GM12878 (cell line): ENCODE results near the gene PASK. TPM values are rescaled to one million over a fixed set of nuclear protein-coding genes. Genes with fewer than 3 reads are reported as not detected.
"Not testable (repeated sequence)": the region's sequence is repeated elsewhere in the genome, so short reads cannot be mapped to it uniquely, and the experiment has no call there.

ENCODE experiments used
- ATAC-seq: fragments of 200-7000 bp; cut with Tn5 transposase; 3 replicates; pipeline ENCODE4 v1.9.1; 2020; ENCODE audit warnings: mild to moderate bottlenecking, moderate library complexity
- BruUV-seq: library from RNA; stranded (reverse); fragments of 400-500 nt; replicated peaks from 2 replicates; lab custom pipeline; 2021; lab: Mats Ljungman, UMichigan
- CTCF ChIA-PET: fragments of 300-600 bp; sonication (Branson Sonifier 250); formaldehyde crosslinking; extraction: SDS; loops from one replicate; lab custom pipeline; 2021; ENCODE audit warnings: inconsistent platforms; lab: Yijun Ruan, JAX
- POLR2A ChIA-PET: fragments of 350-600 bp; formaldehyde crosslinking; extraction: SDS; loops from one replicate; lab custom pipeline; 2021; ENCODE audit warnings: inconsistent platforms; lab: Charles Lee
- RAD21 ChIA-PET: fragments of 300-600 bp; sonication (Branson Sonifier 250); formaldehyde crosslinking; loops from one replicate; lab custom pipeline; 2023; ENCODE audit warnings: antibody characterized with exemption; ENCODE audit not compliant: unreplicated experiment; lab: Charles Lee
- SMC1A ChIA-PET: fragments of 300-600 bp; sonication (Branson Sonifier 250); formaldehyde crosslinking; loops from one replicate; lab custom pipeline; 2023; ENCODE audit not compliant: unreplicated experiment, uncharacterized antibody; lab: Charles Lee
- DNase-seq: peaks from one replicate; pipeline ENCODE4 v3.0.0-alpha.2; 2011; ENCODE audit warnings: low read depth, low spot score
- FAIRE-seq: peaks from 3 replicates; lab custom pipeline; 2011; peaks lifted over from hg19 to GRCh38; lab: Jason Lieb, UNC
- H2AFZ ChIP-seq: 2 replicates; pipeline ENCODE4 v1.6.0; 2011; ENCODE audit warnings: low read depth, low read length, control low read depth; ENCODE audit not compliant: control insufficient read depth
- H3K27ac ChIP-seq: 2 replicates; pipeline ENCODE4 v1.5.1; 2011; ENCODE audit warnings: control low read depth; ENCODE audit not compliant: control insufficient read depth, insufficient read depth
- H3K27me3 ChIP-seq, 2 experiments: replicated peaks in 1 of 2; 2 replicates each; pipeline versions ENCODE4 v1.6.0 to v1.6.1; 2011; ENCODE audit warnings: low read length in 1 of 2; ENCODE audit not compliant: control insufficient read depth in 2 of 2, insufficient read depth in 2 of 2
- H3K36me3 ChIP-seq, 2 experiments: 2 replicates each; pipeline ENCODE4 v1.5.1; 2011; ENCODE audit warnings: low read length in 1 of 2; ENCODE audit not compliant: control insufficient read depth in 2 of 2, insufficient read depth in 2 of 2
- H3K4me1 ChIP-seq: 2 replicates; pipeline ENCODE4 v1.6.1; 2011; ENCODE audit warnings: mild to moderate bottlenecking, low read length, moderate library complexity, mixed read lengths; ENCODE audit not compliant: control insufficient read depth, insufficient read depth
- H3K4me2 ChIP-seq: 2 replicates; pipeline ENCODE4 v1.6.0; 2011; ENCODE audit warnings: control low read depth; ENCODE audit not compliant: control insufficient read depth, insufficient read depth
- H3K4me3 ChIP-seq: fragments of 200-600 bp; sonication (generic); 2 replicates; pipeline ENCODE4 v1.5.1; 2016
- H3K79me2 ChIP-seq: 2 replicates; pipeline ENCODE4 v1.6.0; 2011; ENCODE audit warnings: low read length; ENCODE audit not compliant: control insufficient read depth, insufficient read depth
- H3K9ac ChIP-seq: 2 replicates; pipeline ENCODE4 v1.8.0; 2011; ENCODE audit warnings: low read length, control low read depth, mixed read lengths; ENCODE audit not compliant: control insufficient read depth, insufficient read depth
- H3K9me3 ChIP-seq: replicated peaks from 3 replicates; pipeline ENCODE4 v1.5.1; 2011; ENCODE audit warnings: mild to moderate bottlenecking, low read length; ENCODE audit not compliant: control insufficient read depth, insufficient read depth
- H4K20me1 ChIP-seq: 2 replicates; pipeline ENCODE4 v1.6.0; 2011; ENCODE audit not compliant: control insufficient read depth, insufficient read depth
- ELK1 ChIP-seq: IDR thresholded peaks from 2 replicates; pipeline ENCODE4 v1.6.1; 2012; ENCODE audit warnings: low read depth, low read length, improper control_type of control experiment
- WGBS: methylation state at CpG from one replicate; pipeline ENCODE4 v1.1.6; 2016; ENCODE audit warnings: low lambda C conversion rate; ENCODE audit not compliant: insufficient replicate concordance, insufficient coverage; ENCODE audit errors: missing lambda C conversion rate; 5-methylcytosine and 5-hydroxymethylcytosine counted together
- in situ Hi-C: fragments of 300-500 bp; cut with MboI; formaldehyde crosslinking; loops from 9 replicates; pipeline ENCODE4 v1.14.3; 2018; ENCODE audit warnings: mixed read lengths
- intact Hi-C: fragments of 100-400 bp; cut with micrococcal nuclease; formaldehyde crosslinking; loops from one replicate; pipeline ENCODE4 v1.14.2; 2022; ENCODE audit not compliant: unreplicated experiment
- polyA plus RNA-seq, 11 experiments: library from polyadenylated mRNA; depleted of rRNA in 4 of 11; unstranded in 6 of 11; stranded (reverse) in 5 of 11; fragments of >200 nt; fragmentation: Nextera tagmentation in 4 of 11; fragmentation: Illumina TruSeq in 1 of 11; extraction: Ambion mirVana in 4 of 11; extraction: Trizol in 1 of 11; gene quantifications; 1 replicate in 1 of 11; 2 replicates in 10 of 11; pipeline versions ENCODE4 v1.2.1 to v1.2.3, GENCODE V29; 2011 to 2016; ENCODE audit warnings: inconsistent platforms in 2 of 11, missing spikeins in 2 of 11, low read depth in 1 of 11
- total RNA-seq, 4 experiments: library from RNA; depleted of rRNA in 3 of 4; stranded (reverse); fragments of >200 nt in 3 of 4; fragmentation: Illumina TruSeq in 1 of 4; extraction: Trizol in 1 of 4; gene quantifications; 2 replicates each; pipeline versions ENCODE4 v1.2.1 to v1.2.3, GENCODE V29; 2013 to 2021

Gene PASK
- total and polyA plus RNA-seq, 10 of the 15 experiments (the other 5 are each of a cell fraction or from before 2014, with no cell fraction given), result 9.6 to 62.2 (median 28.5) TPM

DNA sequence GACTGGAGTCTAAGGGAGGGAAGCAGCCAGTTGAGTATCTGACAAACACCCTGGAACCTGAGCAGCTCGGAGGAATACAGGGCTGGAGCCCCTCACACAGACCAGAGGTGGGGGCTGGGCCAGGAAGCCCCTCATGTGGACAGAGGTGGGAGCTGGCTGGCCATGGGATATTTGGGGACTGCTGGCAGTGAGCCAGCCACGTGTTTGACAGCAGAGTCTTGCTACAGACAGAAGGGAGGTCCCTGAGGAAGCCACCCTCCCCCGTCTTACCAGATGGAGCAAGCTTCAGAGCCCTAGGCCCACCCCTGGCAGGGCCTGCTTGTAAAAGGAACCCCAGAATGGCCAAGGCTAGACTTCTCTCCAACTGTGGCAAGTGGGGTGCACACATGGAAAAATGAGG is 43.6 kb downstream of the PASK start:
- RAD21 ChIA-PET, result no interaction called here
- SMC1A ChIA-PET, result interaction anchor here (1.8 kb wide), 1 partner anchor 12 kb away, joined by 4 read pairs; no protein-coding TSS in a partner anchor
- H3K4me3 ChIP-seq, result no peak overlapping the region
- peaks cover 4 to 12% of the 10 kb centered on the region in 2 experiments; a peak in 3 of 4 replicates for H3K36me3 ChIP-seq
- H2AFZ ChIP-seq, result no peak overlapping the region
- no peak for TF ChIP-seq ELK1
- POLR2A ChIA-PET, result interaction anchor here (0.8 to 1.2 kb wide), 2 partner anchors 9 to 44 kb away, joined by 3 to 4 read pairs; no protein-coding TSS in a partner anchor
- no peaks in the 10 kb centered on the region for H3K9me3 ChIP-seq
- ATAC-seq (no peak), FAIRE-seq (no peak), DNase-seq (no peak)
- H3K4me2 ChIP-seq, result no peak overlapping the region
- H4K20me1 ChIP-seq, result no peaks in the 10 kb centered on the region
- no peak overlapping the region for H3K27ac ChIP-seq
- 53% methylated on average over 3 of the region's 3 CpGs for WGBS
- peaks cover 48% of the 10 kb centered on the region for H3K79me2 ChIP-seq
- CTCF ChIA-PET, result interaction anchor here (0.6 kb wide), 1 partner anchor 45 kb away, joined by 3 read pairs; no protein-coding TSS in a partner anchor
- peaks cover 17% of the 10 kb centered on the region for H3K4me1 ChIP-seq
- H3K27me3 ChIP-seq, result no peaks in the 10 kb centered on the region
- intact Hi-C loops (no loop called here), in situ Hi-C loops (no loop called here)
- BruUV-seq, result no TSS peak
- no peak overlapping the region for H3K9ac ChIP-seq

- ATAC-seq, H2AFZ ChIP-seq, H3K4me2 ChIP-seq, DNase-seq, BruUV-seq, CTCF ChIA-PET, H3K9me3 ChIP-seq, in situ Hi-C loops, H3K27ac ChIP-seq, H3K27me3 ChIP-seq, H3K4me3 ChIP-seq, FAIRE-seq, H4K20me1 ChIP-seq, H3K9ac ChIP-seq: not testable (repeated sequence)
- H3K4me1 ChIP-seq, result peaks cover 13% of the 10 kb centered on the region
- ChIA-PET RAD21 (interaction anchor here (0.9 kb wide), 1 partner anchor 16 kb away, joined by 3 read pairs; no protein-coding TSS in a partner anchor), SMC1A (interaction anchor here (1.0 to 6.3 kb wide), 3 partner anchors 8 to 47 kb away, joined by 3 to 53 read pairs (median 4); no protein-coding TSS in a partner anchor), POLR2A (interaction anchor here (0.7 to 1.2 kb wide), 4 partner anchors 24 to 282 kb away, joined by 3 to 4 read pairs (median 3); no protein-coding TSS in a partner anchor)
- intact Hi-C loops, result loop anchor here (5.0 kb wide), 2 partner anchors 43 to 213 kb away; partner anchors contain the start of genes HDLBP, PASK and SEPTIN2
- over 99% methylated on average over 10 of the region's 10 CpGs for WGBS
- peaks cover 48% of the 10 kb centered on the region for H3K79me2 ChIP-seq
- H3K36me3 ChIP-seq, result peaks cover 4 to 12% of the 10 kb centered on the region in 2 experiments; a peak in 3 of 4 replicates
Measured at GRCh38 chr2:241104611-241105010, 44.7 kb downstream of the PASK start.
